Activated CD4-positive, alpha-beta T cell treated with anti-CD3 and anti-CD28 coated beads, Interleukin-2, amount 50 U/mL, for 24 hours (primary cell): ENCODE data around the gene CFL1.

Experiments used
- DNase-seq, 2 donors: peaks; one replicate each; pipeline ENCODE4 v3.0.0-alpha.2; 2020; ENCODE audit warnings: low read depth in 1 of 2, low spot score in 1 of 2

CFL1 gene

DNA sequence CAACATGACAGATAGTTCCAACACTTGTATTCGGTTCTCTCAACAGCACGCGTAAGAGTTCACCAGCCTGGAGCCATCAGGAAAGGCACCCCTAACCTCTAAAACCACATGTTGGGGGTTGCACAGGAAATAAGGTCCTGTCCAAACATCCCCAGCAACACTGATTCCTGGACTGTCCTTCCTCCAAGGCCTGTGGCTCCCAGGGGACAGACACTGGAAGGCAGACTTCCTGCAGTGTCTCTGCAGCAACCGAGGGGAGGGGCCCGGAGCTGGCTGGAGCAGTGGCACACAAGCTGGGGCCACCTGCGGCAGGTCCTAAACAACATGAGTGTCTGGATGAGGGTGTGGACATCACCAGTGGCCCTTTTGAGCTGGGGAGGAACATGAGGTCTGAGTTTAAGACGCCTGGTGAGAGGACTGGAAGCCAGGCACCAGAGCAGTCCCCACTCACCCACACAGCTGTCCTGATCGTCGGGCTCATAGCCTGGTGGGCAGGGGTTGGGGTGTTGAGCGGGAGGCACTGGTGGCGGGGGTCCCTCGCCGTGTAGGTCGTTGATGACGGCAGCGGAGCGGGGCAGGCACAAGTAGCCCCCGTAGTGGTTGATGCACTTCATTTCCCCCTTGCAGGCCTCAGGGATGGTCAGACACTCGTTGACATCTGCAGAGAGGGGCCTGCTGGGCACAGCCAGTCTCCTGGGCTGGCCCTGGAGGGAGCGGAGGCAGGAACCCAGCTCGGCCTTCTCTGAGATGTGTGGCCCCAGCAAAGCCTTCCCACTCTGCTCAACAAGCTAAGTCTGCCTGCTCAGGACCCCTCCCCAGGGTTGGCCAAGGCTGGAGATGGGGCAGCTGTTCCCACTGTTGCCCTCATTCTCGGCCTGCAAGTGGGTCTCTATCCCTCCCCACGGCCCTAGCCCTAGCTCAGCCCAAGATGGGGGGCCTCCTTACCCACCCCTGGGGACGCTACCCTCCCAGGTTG lies 13.0 kb upstream of the CFL1 start:
- no peak for DNase-seq

DNA sequence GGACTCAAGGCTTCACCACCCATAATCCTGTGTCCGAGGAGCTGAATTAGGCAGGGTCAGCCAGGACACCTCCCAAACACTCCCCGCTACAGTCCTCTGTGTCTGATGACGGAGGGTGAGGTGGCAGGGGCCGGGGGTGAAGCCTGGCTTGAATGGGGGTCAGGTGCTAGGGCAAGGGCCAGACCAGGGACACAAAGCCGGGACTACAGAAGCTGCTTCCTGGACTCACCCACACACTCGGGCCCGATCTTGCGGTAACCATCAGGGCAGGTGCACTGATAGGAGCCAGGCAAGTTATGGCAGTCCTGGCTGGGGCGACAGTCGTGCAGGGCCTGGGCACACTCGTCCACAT lies 12.3 kb upstream of the CFL1 start:
- no peak for DNase-seq

DNA sequence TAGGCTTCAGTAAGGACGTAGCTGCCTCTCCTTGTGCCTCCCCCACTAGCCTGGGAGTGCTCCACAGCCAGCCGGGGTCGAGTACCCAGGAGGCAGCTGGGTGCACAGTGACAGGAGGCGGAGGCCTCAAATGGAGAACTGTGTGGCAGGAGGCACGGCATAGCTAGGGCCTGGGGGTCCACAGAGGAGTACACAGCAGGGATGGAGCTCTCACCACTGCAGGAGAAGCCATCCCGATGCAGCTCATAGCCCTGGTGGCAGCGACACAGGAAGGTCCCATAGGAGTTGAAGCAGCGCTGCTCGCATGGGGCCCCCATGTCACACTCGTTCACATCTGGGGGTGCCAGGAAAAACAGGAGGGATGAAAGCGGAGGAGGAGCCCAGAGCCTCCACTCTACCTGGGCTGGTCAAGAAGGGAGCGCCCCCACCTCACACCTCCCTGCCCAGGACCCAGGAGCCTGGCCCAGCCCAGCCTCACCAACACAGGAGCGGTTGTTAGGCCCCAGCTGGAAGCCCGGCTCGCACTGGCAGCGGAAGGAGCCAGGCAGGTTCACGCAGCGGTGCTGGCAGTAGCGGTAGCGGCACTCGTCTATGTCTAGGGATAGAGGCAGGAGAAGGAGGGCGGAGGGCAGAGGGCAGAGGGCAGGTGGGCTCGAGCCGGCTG lies 11.8 kb upstream of the CFL1 start:
- no peak for DNase-seq

DNA sequence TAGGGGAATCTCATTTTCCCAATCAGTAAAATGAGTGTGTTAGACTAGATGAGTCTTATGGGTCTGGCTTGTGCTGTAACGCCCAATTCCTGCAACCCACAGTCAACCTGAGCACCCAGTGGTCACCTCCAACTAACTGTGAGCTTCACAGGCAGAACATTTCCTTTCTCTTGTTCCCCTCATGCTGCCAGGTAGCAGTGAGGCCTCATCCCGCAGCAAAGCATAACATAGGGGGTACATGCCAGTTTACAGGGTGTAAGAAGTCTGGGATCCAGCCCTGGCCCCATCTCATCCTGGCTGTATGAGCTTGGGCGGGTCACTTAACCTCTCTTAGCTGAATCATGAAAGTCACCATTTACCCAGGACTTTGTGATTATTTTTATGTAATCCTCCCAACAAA lies 10.9 kb upstream of the CFL1 start:
- no peak for DNase-seq

DNA sequence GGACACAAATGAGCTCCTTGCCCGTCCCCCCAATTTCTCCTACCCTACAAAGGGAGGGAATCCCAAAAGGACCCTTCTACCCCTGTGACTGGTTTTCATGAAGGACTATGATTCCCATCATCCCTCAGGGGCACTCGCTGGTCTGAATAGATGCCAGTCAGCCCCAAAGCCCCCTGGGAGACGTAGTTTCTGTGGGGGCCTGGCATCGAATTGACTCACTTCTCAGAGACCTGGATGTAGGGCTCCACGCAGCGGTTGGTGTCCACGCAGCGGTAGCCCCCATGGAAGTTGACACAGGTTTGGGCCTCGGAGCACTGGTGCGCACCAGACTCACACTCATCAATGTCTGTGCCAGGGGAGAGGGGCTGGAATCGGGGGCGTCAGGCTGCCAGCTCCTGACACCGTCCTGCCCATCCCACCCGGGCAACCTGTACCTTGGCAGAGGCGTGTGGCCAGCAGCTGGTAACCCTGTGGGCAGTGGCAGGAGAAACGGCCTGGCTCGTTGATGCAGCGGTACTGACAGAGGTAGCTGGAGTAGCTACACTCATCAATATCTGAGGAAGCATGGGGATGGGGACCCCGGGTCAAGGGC lies 10.2 kb upstream of the CFL1 start:
- no peak for DNase-seq

DNA sequence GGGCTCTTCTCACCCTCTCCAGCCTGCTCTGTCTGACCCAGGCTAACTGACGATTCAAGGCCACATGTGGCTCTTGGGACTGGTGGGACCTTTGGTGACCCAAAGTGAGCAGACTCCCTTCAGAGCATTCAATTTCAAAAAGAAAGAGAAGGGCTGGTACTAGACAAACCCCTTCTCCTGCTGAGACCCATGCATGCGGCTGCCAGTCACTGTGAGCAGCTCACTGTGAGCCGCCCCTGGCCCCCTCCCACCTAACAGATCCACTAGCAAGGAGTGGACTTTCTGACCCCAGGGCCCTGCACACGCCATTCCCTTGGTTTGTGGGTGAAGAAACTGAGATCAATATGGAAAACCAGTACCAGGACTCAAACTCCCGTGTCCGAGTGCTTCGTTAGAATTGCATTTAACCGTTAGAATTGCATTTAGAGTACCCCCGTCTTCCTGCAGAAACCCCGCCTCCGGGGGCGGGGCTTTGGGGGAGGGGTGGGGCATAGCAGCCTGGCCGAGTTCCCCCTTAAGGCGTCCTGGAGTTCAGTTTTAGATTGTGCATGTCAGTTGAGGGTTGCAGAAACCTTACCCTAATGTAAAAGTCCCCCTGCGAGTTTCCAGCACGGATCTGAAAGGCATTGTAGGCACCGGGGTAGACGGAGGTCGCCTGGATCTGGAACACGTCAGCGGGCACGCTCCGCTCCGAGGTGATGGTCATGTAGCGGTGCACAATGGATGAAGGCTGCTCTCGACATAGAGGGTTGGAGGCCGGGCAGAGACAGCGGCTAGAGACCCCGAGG lies 9.5 kb upstream of the CFL1 start:
- DNase-seq, result no peak

DNA sequence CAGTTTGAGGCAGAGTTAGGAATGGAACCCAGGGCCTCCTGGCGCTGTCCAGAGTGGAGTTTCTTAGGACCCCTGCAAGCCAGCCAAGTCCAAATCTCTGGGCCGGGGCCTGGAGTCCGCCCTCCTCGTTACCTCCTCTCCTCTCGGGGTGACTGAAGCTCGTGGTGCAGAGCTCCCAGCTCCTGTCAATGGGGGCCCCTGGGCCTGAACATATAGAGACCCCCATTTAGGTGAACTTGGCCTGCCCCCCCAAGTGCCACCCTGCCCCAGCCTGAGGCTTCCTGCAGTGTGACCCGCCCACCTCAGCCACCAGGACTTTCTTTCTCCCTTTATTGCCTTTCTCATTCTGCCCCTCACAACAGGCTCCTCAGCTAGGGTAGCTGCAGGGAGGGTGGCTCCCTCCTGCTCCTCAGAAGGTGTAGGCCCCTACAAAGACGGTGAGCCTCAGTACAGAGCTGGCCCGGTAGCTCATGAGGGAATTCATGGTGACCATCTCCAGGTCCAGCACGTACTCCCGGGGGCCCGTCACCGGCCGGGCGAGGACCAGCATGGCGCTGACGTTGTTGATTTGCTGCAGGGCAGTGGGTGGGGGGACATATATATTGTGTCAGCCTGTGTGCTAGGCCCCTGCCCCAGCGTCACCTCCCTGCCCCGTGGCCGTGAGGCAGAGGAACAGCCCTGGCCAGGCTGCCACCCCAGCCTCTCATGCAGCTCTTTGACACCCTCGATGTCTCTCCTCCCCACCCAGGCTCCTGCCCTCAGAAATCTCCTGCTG lies 8.7 kb upstream of the CFL1 start:
- no peak for DNase-seq

DNA sequence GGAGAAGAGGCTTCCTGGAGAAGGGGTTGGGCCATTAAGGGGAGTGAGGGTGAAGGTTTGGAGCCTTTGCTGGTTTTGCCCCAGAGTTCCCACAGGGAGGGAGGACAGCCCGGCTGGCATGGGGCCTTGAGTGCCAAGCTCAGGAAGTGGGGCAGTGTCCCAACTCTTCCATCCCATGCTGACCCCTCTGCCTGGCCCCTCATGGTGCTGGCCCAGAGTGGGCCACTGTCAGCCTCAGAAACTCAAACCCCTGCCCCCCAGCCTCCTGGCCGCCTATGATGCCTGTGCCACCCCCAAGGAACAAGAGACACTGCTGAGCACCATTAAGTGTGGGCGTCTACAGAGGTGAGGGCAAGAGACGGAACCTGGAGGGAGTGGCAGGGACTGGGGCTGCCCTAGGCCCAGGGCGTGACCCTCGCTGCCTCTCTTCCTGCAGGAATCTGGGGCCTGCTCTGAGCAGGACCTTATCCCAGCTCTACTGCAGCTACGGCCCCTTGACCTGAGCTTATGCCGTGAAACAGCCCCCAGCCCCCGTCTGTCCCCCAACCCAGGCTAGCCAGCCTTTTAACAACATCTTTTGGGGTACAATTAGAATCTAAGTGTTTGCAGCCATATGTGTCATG lies 7.7 kb upstream of the CFL1 start:
- no peak for DNase-seq

DNA sequence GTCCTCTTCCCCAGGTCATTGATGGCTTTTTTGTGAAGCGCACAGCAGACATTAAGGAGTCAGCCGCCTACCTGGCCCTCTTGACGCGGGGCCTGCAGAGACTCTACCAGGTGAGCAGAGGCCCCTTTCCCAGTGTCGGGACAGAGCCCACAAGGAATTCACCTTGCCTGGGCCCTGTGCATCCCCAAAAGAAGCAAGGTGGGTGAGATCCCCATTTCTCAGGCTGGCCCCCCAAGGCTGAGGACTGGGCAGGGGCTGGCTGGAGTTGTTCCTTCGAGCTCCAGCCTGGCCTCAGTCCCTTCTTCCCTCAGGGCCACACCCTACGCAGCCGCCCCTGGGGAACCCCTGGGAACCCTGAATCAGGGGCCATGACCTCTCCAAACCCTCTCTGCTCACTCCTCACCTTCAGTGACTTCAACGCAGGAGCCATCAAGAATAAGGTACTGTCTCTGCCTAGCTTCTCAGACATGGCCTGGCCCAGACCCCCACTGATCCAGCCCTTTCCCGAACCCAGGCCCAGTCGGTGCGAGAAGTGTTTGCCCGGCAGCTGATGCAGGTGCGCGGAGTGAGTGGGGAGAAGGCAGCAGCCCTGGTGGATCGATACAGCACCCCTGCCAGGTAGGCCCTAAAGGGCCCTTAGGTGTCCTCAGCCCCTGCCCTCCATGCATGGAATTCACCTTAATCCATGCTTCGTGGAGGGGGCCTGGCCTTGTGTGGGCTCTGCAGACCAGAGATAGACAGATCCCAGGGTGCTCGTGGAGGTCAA lies 6.9 kb upstream of the CFL1 start:
- DNase-seq, result no peak

DNA sequence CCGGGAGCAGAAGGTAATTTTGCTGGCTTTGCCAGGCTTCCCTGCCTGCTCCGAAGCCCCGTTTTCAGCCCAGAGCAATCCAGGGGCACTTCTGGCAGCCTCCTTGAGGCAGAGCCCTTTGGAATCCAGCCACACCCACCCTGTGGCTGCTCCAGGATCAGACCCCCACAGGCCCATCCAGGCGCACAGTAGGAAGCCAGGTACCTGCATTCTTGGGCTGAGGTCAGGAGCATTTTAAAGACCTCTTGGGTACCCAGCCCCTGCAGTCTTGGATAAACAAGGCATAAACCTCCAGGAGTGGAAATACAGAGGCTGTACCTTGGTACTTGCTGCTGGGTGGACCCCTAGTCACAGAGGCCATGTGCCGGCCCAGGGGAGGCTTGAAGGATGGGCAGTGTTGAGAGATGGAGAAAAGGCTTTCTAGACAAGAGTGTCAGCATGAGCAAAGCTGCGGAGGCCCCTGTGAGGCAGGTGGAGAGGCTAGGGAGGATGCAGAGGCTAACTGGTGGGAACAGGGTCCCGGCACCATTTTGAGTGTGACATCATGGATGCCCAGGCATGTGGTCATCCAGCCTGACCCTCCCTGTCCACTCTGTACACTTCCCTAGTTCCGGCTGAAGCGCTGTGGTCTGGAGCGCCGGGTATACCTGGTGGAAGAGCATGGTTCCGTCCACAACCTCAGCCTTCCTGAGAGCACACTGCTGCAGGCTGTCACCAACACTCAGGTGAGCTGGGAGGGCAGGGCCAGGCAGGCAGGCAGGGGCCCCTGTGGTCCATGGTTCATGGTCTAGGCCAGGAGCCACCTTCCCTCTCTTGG lies 6.1 kb upstream of the CFL1 start:
- no peak for DNase-seq

DNA sequence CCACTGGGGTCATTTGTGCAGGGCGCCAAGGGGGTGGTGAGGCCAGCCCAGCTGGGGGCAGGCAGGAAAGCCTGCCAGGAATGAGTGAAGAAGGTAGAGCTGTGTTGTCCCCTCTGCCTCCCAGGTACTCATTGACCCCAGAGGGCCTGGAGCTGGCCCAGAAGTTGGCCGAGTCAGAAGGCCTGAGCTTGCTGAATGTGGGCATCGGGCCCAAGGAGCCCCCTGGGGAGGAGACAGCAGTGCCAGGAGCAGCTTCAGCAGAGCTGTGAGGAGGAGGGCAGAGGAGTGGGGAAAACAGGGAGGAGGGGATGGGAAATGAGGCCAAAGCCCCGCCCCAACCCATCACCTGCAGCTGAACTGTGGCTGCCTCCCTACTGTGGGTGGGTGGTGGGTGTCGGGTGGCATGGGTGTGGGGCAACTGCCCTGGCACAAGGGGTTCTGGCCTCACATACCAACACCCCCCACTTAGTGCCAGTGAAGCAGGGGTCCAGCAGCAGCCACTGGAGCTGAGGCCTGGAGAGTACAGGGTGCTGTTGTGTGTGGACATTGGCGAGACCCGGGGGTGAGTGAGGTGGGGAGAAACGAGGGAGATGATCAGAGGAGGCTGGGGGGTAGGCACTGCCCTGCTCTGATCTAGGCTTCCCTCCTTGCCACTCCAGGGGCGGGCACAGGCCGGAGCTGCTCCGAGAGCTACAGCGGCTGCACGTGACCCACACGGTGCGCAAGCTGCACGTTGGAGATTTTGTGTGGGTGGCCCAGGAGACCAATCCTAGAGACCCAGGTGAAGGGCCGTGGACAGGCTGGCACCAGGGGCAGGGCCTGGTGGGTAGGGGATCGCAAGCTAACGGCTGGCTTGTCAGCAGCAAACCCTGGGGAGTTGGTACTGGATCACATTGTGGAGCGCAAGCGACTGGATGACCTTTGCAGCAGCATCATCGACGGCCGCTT lies 5.2 kb upstream of the CFL1 start:
- no peak for DNase-seq

DNA sequence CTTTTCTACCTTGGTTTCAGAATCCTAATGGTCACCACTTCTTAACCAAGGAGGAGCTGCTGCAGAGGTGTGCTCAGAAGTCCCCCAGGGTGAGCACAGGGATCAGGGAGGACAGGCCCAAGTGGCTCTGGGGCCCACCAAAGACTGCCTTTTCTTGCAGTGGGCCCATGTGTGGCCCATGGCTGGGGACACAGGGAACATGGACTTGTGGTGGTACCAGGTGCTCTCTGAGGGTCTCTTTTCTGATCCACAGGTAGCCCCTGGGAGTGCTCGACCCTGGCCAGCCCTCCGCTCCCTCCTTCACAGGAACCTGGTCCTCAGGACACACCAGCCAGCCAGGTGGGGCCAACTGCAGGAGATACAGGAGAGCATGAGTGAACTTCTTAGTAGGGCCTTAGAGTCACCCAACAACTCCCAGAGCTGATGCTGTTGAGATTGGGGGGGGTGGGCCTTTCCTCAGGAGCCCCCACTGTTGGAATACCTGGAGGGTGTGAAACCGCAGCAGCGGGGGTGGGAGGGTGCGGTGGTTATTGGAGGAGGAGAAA lies 4.3 kb upstream of the CFL1 start:
- DNase-seq, result no peak

DNA sequence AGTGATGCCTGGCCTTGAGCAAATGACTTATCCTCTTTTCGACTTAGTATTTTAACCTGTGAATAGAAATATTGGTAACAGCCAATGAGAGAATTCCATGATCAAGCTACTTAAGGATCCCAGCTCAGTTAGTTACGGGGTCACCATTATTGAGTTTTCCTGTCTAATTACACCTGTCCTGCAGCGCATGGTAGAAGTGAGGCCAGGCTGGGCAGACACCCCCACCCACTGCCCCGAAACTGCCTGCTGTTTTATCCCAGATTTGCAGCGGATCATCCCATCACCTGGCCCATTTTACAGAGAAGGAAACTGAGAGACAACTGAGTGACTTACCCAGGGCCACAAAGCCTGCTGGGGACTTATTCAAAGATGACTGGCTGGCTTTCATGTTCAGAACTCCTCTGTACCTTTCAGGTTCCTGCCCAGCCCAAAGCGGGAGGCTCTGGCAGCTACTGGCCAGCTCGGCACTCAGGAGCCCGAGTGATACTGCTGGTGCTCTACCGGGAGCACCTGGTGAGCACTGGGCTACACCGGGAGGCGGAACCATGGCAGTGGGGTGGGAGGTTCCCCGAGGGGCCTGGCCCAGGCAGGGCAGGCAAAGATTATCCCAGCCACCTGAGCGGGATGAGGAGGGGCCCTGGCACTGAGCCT lies 3.7 kb upstream of the CFL1 start:
- DNase-seq, result no peak

DNA sequence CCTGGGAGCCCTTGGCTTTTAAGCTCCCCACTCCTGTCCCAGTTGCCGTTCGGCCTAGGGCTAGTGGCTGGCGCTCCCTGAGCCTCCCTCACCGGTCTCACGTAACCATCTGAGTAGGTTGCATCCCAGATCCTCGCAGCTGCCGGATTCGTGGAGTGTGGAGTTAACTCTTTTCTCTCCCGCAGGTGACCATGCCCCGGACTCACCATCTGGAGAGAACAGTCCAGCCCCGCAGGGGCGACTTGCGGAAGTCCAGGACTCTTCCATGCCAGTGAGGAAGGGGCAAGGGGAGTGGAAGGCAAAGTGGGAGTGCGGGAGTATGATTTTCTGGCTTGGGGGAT lies 3.2 kb upstream of the CFL1 start:
- no peak for DNase-seq

DNA sequence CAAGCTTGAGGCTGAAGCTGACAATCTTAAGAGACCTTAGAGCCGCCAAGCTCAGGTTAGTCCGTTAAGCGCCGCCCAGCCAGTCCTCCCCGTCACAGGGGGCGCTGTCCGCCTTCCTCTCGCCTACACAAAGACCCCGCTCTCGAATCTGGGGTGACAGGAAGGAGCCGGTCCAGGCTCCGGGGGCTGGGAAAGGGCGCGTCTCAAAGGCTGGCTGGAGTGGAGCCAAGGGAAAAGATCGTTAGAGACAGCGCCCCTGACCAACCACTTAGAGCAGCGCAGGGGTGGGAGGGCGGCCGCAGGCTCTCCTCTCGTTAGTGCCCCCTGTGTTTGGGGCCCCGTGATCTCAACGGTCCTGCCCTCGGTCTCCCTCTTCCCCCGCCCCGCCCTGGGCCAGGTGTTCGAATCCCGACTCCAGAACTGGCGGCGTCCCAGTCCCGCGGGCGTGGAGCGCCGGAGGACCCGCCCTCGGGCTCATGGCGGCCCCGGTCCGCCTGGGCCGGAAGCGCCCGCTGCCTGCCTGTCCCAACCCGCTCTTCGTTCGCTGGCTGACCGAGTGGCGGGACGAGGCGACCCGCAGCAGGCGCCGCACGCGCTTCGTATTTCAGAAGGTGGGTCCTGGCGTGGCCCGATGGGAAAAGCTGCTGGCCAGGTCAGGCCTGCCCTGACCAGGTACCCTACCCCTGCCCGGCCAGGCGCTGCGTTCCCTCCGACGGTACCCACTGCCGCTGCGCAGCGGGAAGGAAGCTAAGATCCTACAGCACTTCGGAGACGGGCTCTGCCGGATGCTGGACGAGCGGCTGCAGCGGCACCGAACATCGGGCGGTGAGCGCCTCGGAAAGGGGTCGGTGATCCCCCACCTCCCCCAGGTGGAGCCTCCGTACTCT lies 2.5 kb upstream of the CFL1 start, which contains the start of gene MUS81:
Gene MUS81 (plus strand): TSS at position 156 of the 887 bp plus-strand sequence. CDS start 321 bp downstream, at position 477.
- peak; percentile 93 to 94 for DNase-seq

DNA sequence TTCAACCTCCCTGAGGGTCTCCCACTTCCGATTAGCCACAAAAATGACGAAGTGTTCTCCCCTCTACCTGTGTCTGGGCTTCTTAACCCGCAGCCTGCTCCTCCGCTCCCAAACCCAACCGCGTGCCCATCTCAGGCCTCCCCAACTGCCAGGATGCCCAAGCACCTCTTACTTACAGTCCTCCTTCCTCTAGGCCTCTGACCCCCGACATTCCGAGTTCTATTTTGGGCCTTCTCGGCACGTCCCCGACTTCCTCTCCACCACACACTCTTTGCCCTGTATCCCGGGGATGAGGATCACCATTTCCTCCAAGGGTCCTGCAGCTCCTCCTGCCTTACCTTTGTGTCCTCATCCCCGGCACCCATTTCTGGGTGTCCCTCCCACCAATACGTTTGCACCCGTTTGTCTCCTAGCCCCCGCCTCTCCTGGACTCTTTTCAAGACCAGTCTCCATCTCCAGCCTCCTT lies 1.9 kb upstream of the CFL1 start:
- DNase-seq, result no peak
